Measurements from ENCODE around the gene EBF4.
"Not testable (repeated sequence)": the region's sequence is repeated elsewhere in the genome, so short reads cannot be mapped to it uniquely, and the experiment has no call there.

Gene EBF4

GRCh38 chr20:2673453-2673852 is 19.1 kb upstream of the EBF4 start:
- no peak for DNase-seq (ENCODE audit: low read depth)

- no peak for DNase-seq (ENCODE audit: low read depth)
Observed at GRCh38 chr20:2680046-2680445, 12.5 kb upstream of the EBF4 start.

GRCh38 chr20:2682040-2682439 is 10.5 kb upstream of the EBF4 start:
- not testable (repeated sequence) for DNase-seq (ENCODE audit: low read depth)

GRCh38 chr20:2684817-2685216 is 7.8 kb upstream of the EBF4 start:
- not testable (repeated sequence) for DNase-seq (ENCODE audit: low read depth)

GRCh38 chr20:2687514-2687913 is 5.1 kb upstream of the EBF4 start:
- DNase-seq (ENCODE audit: low read depth): no peak

GRCh38 chr20:2688041-2688591 is 4.5 kb upstream of the EBF4 start:
- DNase-seq (ENCODE audit: low read depth): no peak

- DNase-seq (ENCODE audit: low read depth): no peak
Observed at GRCh38 chr20:2690213-2690612, 2.4 kb upstream of the EBF4 start.

- no peak for DNase-seq (ENCODE audit: low read depth)
Observed at GRCh38 chr20:2690718-2691117, 1.9 kb upstream of the EBF4 start.

GRCh38 chr20:2691127-2691526 is 1.5 kb upstream of the EBF4 start:
- DNase-seq (ENCODE audit: low read depth): no peak

GRCh38 chr20:2691663-2692035 is 931 bp upstream of the EBF4 start:
- no peak for DNase-seq (ENCODE audit: low read depth)

- no peak for DNase-seq (ENCODE audit: low read depth)
Observed at GRCh38 chr20:2692886-2693285, 306 bp downstream of the EBF4 start.

GRCh38 chr20:2693286-2694007 is 867 bp downstream of the EBF4 start:
- no peak for DNase-seq (ENCODE audit: low read depth)

- DNase-seq (ENCODE audit: low read depth): no peak
Observed at GRCh38 chr20:2694008-2694471, 1.5 kb downstream of the EBF4 start.

- no peak for DNase-seq (ENCODE audit: low read depth)
Observed at GRCh38 chr20:2694519-2694918, 1.9 kb downstream of the EBF4 start.

- no peak for DNase-seq (ENCODE audit: low read depth)
Observed at GRCh38 chr20:2695206-2695983, 2.8 kb downstream of the EBF4 start.

- not testable (repeated sequence) for DNase-seq (ENCODE audit: low read depth)
Observed at GRCh38 chr20:2695984-2696525, 3.5 kb downstream of the EBF4 start.

- DNase-seq (ENCODE audit: low read depth): no peak
Observed at GRCh38 chr20:2696646-2697045, 4.1 kb downstream of the EBF4 start.

GRCh38 chr20:2697768-2698167 is 5.2 kb downstream of the EBF4 start:
- DNase-seq (ENCODE audit: low read depth): no peak

GRCh38 chr20:2698186-2698817 is 5.7 kb downstream of the EBF4 start:
- no peak for DNase-seq (ENCODE audit: low read depth)

- DNase-seq (ENCODE audit: low read depth): no peak
Observed at GRCh38 chr20:2698912-2699311, 6.3 kb downstream of the EBF4 start.

GRCh38 chr20:2699775-2700413 is 7.3 kb downstream of the EBF4 start:
- no peak for DNase-seq (ENCODE audit: low read depth)

Measured in HS-27A (cell line).